NAMALWA (cell line): ENCODE data around the gene WWOX.
A peak's percentile ranks its signal among the peaks of the same experiment; 100 is the strongest.

Source experiments
- DNase-seq: peaks from one replicate; pipeline ENCODE4 v3.0.0-alpha.2; 2015; ENCODE audit warnings: low spot score

Gene WWOX

GRCh38 chr16:78105517-78105916, 6.1 kb downstream of the WWOX start:
- no peak for DNase-seq

DNA sequence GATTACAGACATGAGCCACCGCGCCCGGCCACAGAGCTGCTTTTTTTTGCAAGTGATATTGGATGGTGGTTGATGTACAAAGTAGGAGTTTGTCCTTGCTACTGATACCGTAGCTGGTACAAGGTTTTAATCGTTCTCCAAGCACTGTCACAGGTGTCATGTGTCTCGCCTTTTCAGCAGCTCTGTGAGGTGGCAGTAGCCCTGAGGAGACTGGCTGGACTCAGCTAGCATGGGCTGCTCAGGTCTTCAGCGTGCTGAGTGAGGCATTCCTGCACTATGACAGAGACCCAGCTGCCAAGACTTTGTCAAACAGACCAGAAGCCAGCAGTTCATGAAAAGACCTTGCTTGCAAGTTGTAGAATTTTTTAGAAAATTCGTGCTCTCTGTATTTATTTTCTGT, 7.2 kb downstream of the WWOX start:
- DNase-seq = no peak

- DNase-seq = no peak
These were observed 9.0 kb downstream of the WWOX start for GRCh38 chr16:78108451-78108850.

DNA sequence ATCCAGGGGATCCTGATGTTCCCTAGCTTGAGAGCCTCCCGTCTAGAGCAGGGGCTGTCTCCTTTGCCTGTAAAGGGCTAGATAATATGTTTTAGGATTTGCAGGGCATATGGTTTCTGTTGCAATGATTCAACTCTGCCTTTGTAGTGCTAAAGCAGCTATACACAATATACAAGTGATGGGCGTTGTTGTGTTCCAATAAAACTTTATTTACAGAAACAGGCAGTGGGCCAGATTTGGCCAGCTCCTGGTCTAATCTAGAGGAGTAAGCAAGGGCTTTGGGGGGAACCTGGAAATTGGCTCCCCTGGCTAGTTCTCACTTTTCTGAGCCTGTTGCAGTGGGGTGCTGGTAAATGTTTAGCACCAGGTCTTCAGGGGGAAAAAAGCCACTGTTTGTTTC, 13.8 kb downstream of the WWOX start:
- DNase-seq = no peak

DNA sequence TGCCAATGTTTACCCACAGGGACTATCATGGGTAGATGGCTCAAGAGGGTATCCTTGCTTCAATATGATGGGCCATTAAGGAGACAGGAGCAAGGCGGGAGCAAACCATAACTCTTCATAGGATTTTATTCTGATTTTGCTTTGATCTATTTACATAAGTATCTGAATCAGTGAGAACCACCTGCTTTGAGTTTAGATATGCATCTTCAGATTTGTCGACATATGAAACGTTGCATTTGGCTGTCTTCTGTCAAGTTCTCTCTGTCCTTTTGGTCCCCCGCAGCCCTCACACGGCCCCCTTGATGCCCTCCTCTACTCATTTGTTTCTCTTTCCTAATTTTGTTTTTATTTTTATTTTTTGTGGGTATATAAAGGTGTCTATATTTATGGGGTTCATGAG, 16.2 kb downstream of the WWOX start:
- DNase-seq = no peak

GRCh38 chr16:78116946-78117345, 17.5 kb downstream of the WWOX start:
- no peak for DNase-seq

- no peak for DNase-seq
These were observed 17.9 kb downstream of the WWOX start for GRCh38 chr16:78117391-78117790.

DNA sequence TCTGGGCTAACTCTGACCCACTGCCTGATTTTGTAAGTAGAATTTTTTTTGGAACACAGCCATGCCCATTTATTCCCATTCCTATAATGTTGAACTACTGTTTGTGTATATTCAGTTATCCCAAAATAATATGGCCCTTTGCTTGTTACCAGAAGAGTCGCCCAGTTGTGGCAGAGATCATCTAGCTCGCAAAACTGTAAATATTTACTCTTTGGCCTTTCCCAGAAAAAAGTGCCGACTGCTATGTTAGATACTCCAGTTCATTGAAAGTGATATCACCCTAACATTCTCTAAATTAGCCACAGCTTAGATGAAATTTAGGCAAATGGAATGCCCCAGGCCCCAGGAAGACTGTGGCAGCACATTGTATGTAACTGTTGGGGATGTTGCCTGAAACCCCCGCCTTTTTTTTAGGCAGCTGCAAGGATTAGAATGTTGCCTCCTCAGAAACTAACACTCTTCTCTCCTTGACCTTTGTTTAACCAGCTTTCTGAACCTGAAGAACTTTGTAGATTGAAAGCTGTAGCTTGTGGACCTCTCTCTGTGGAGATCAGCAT, 19.1 kb downstream of the WWOX start:
- no peak for DNase-seq

DNA sequence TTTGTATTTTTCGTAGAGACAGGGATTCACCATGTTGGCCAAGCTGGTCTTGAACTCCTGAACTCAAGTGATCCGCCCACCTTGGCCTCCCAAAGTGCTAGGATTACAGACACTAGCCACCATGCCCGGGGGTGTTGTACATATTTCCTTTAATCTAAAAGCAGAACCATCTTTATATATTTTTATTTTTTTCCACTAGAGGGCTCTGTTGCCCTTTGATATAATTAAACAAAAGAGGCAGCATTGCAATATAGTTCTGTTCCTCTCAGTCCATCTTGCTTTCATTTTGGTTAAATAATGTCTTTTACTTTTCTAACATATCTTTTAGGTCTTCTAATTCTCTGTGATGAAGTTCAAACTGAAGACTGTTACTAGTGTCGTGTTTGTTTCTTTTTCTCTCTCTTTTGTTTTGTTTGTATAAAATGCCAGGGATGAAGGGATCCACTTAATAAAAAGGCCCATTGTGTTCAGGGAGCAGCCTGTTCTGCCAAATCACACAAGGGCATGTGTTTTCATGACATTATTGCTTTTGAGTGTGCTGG, 23.4 kb downstream of the WWOX start:
- DNase-seq = peak; percentile 81

GRCh38 chr16:78125112-78125844, 25.8 kb downstream of the WWOX start:
- DNase-seq = no peak

GRCh38 chr16:78126662-78127061, 27.2 kb downstream of the WWOX start:
- no peak for DNase-seq

GRCh38 chr16:78127130-78127529, 27.7 kb downstream of the WWOX start:
- no peak for DNase-seq

GRCh38 chr16:78128913-78129312, 29.5 kb downstream of the WWOX start:
- no peak for DNase-seq

DNA sequence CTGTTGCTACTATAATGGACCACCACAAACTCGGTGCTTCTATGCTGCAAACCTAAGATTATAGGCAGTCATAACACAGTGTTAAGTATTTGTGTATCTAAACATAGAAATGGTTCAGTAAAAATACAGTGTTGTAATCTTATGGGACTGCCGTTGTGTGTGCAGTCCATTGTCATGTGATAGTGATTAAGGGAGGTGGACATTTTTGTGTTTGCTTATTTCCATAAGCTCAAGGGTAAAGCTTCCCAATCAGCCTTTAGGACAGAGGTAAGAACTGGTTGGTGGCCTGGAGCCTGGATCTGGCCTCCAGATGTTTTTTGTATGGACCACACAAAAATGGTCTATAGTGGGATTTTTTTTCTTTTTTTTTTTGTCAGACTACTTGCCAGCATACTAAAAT, 29.9 kb downstream of the WWOX start:
- DNase-seq = no peak

GRCh38 chr16:78130083-78130608, 30.7 kb downstream of the WWOX start:
- DNase-seq = no peak

DNA sequence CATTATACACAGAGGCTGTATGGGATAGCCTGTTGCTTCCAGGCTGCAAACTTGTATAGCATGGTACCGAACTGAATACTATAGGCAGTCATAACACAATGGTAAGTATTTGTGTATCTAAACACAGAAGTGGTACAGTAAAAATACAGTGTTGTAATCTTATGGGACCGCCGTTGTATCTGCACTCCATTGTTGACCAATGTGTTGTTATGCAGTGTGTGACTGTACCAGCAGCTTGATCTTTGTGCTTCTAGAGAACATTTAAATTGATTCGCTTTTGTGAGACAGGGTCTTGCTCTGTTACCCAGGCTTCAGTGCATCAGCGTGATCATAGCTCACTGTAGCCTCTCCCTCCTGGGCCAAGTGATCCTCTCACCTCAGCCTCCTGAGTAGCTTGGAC, 31.5 kb downstream of the WWOX start:
- no peak for DNase-seq

GRCh38 chr16:78133919-78134318, 34.5 kb downstream of the WWOX start:
- no peak for DNase-seq

DNA sequence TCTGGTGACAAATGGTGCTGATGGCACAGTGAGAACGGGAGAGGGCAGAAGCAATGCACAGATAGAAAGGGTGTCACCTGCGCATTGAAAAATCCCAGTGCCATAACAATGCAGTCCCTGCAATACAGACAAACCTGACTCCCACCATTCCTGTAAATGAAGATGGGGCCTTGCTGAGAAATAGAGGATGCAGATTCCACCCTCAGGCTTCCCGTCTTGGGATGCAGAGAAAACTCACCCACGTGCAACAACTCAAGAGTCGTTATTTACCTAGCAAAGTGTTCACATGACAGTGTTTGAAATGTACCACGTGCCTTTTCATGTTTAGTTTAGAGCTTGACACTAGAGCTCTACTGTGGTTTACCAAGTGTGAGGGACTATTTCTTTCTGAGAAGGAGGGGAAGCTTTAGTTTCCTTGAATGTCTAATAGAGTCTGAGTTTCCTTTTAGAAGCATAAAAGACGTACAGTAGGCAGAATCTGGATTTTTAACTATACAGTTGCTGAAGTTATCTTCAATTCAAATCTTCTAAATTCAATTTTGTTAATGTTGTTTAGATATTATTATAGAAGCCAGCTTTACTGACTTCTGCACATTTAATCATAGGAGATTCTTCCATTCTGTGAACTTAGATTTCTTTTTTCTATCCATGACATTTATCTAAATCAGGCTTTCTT, 35.6 kb downstream of the WWOX start:
- DNase-seq = no peak

DNA sequence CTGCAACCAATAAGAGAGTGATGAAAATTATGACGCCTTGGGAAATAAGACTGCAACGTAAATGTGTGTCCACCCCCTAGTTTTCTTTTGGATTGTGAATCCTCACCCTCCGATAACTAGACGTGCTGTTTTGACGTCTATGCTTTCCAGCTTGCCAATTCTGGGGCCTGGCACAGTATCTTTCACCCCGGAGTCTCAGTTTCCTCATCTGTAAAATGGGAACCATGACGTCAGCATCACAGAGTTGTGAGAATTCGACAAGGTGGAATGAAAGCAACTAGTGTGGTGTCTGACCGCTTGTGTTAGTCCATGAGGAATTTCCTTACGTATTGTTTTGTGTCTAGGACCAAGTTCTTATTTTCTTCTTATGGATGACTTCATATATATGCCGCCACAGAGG, 37.7 kb downstream of the WWOX start:
- no peak for DNase-seq

GRCh38 chr16:78137782-78138616, 38.5 kb downstream of the WWOX start:
- no peak for DNase-seq

- DNase-seq = no peak
These were observed 41.5 kb downstream of the WWOX start for GRCh38 chr16:78140818-78141466.

GRCh38 chr16:78142788-78143187, 43.3 kb downstream of the WWOX start:
- no peak for DNase-seq
